Choroid plexus epithelial cell (primary cell): ENCODE measurements around the gene MCC.

Experiments used
- DNase-seq: peaks from one replicate; pipeline ENCODE4 v3.0.0-alpha.2; 2010; ENCODE audit warnings: low read depth
- H3K4me3 ChIP-seq: 2 replicates; pipeline ENCODE4 v1.5.1; 2011; ENCODE audit warnings: low read depth, mild to moderate bottlenecking, control low read depth, low read length, moderate library complexity
- CTCF ChIP-seq: conservative IDR thresholded peaks from 2 replicates; pipeline ENCODE4 v1.5.1; 2011; ENCODE audit warnings: low read depth, mild to moderate bottlenecking, control low read depth, inconsistent platforms, low read length, moderate library complexity

The MCC gene

GRCh38 chr5:113319256-113320053 is 168.8 kb downstream of the MCC start:
- DNase-seq: no peak
- H3K4me3 ChIP-seq: no peak overlapping the region
- TF ChIP-seq CTCF: no peak

- TF ChIP-seq CTCF: no peak
- no peak for DNase-seq
- no peak overlapping the region for H3K4me3 ChIP-seq
Observed at GRCh38 chr5:113317636-113318035, 170.6 kb downstream of the MCC start.

- no peak for DNase-seq
- no peak for TF ChIP-seq CTCF
- no peak overlapping the region for H3K4me3 ChIP-seq
Observed at GRCh38 chr5:113311301-113311700, 177.0 kb downstream of the MCC start.

GRCh38 chr5:113302120-113302519 is 186.1 kb downstream of the MCC start:
- TF ChIP-seq CTCF: no peak
- no peak for DNase-seq
- no peak overlapping the region for H3K4me3 ChIP-seq

GRCh38 chr5:113299591-113299990 is 188.7 kb downstream of the MCC start:
- TF ChIP-seq CTCF: no peak
- H3K4me3 ChIP-seq: no peak overlapping the region
- no peak for DNase-seq

GRCh38 chr5:113296676-113297075 is 191.6 kb downstream of the MCC start:
- DNase-seq: no peak
- no peak for TF ChIP-seq CTCF
- no peak overlapping the region for H3K4me3 ChIP-seq

- H3K4me3 ChIP-seq: peak overlapping the region; percentile 83
- DNase-seq: no peak
- TF ChIP-seq CTCF: no peak
Observed at GRCh38 chr5:113295111-113295539, 193.1 kb downstream of the MCC start.
